Kidney capillary endothelial cell (primary cell): Measurements from ENCODE around the gene PSMA7.
A peak's percentile ranks its signal among the peaks of the same experiment; 100 is the strongest.
"Not testable (repeated sequence)": the region's sequence is repeated elsewhere in the genome, so short reads cannot be mapped to it uniquely, and the experiment has no call there.

Experiments
- DNase-seq: peaks from one replicate; pipeline ENCODE4 v3.0.0-alpha.2; 2018; ENCODE audit warnings: low spot score

PSMA7 gene

GRCh38 chr20:62119115-62119514 lies 24.1 kb downstream of the PSMA7 start:
- no peak for DNase-seq

- no peak for DNase-seq
Measured at GRCh38 chr20:62118113-62119043, 24.8 kb downstream of the PSMA7 start.

GRCh38 chr20:62117658-62118057 lies 25.5 kb downstream of the PSMA7 start:
- DNase-seq = no peak

GRCh38 chr20:62117362-62117646 lies 25.9 kb downstream of the PSMA7 start:
- DNase-seq = no peak

GRCh38 chr20:62116558-62117361 lies 26.4 kb downstream of the PSMA7 start:
- DNase-seq = no peak

- DNase-seq = not testable (repeated sequence)
Measured at GRCh38 chr20:62115800-62116407, 27.3 kb downstream of the PSMA7 start.

GRCh38 chr20:62114894-62115293 lies 28.3 kb downstream of the PSMA7 start:
- no peak for DNase-seq

GRCh38 chr20:62112368-62112767 lies 30.8 kb downstream of the PSMA7 start:
- DNase-seq = no peak

- no peak for DNase-seq
Measured at GRCh38 chr20:62111148-62111547, 32.0 kb downstream of the PSMA7 start.

- DNase-seq = no peak
Measured at GRCh38 chr20:62105592-62105991, 37.6 kb downstream of the PSMA7 start.

GRCh38 chr20:62104791-62105345 lies 38.3 kb downstream of the PSMA7 start:
- no peak for DNase-seq

GRCh38 chr20:62104234-62104789 lies 38.9 kb downstream of the PSMA7 start:
- DNase-seq = no peak

- DNase-seq = no peak
Measured at GRCh38 chr20:62103508-62104233, 39.5 kb downstream of the PSMA7 start.

- no peak for DNase-seq
Measured at GRCh38 chr20:62101078-62101477, 42.1 kb downstream of the PSMA7 start.

- DNase-seq = no peak
Measured at GRCh38 chr20:62097881-62098407, 45.2 kb downstream of the PSMA7 start.

- DNase-seq = no peak
Measured at GRCh38 chr20:62096421-62097380, 46.5 kb downstream of the PSMA7 start.

- DNase-seq = no peak
Measured at GRCh38 chr20:62089393-62089792, 53.8 kb downstream of the PSMA7 start.

GRCh38 chr20:62088258-62089127 lies 54.7 kb downstream of the PSMA7 start:
- DNase-seq = peak; percentile 81

- DNase-seq = no peak
Measured at GRCh38 chr20:62087632-62088031, 55.6 kb downstream of the PSMA7 start.
